B cell (primary cell): ENCODE data around the gene LUM. TPM values are rescaled to one million over a fixed set of nuclear protein-coding genes. Genes with fewer than 3 reads are reported as not detected.

Experiments used
- ATAC-seq: fragments of 200-7000 bp; cut with Tn5 transposase; one replicate; pipeline ENCODE4 v1.10.0; 2021; ENCODE audit warnings: low read depth, mild to moderate bottlenecking, moderate number of reproducible peaks, moderate library complexity
- CTCF ChIA-PET: fragments of 350-600 bp; sonication (Branson Sonifier 250); formaldehyde crosslinking; loops from one replicate; lab custom pipeline; 2021; ENCODE audit warnings: antibody characterized with exemption, inconsistent platforms; lab: Charles Lee
- POLR2A ChIA-PET: fragments of 350-600 bp; sonication (Branson Sonifier 250); formaldehyde crosslinking; loops from one replicate; lab custom pipeline; 2021; ENCODE audit warnings: antibody characterized with exemption; lab: Charles Lee
- DNase-seq: peaks from one replicate; pipeline ENCODE4 v3.0.0; 2013
- H2AFZ ChIP-seq: 2 replicates; pipeline ENCODE4 v1.6.1; 2012; ENCODE audit warnings: mild to moderate bottlenecking, low read depth, low read length; ENCODE audit not compliant: insufficient read depth, poor library complexity, severe bottlenecking
- H3K27ac ChIP-seq, 2 donors: 1 replicate in 1 of 2; 2 replicates in 1 of 2; pipeline ENCODE4 v1.5.1; 2012 to 2013; ENCODE audit warnings: low read length in 2 of 2, mild to moderate bottlenecking in 2 of 2, moderate library complexity in 1 of 2
- H3K27me3 ChIP-seq, 4 experiments: fragments of 200-600 bp in 1 of 4; sonication (generic) in 1 of 4; replicated peaks in 1 of 4; 1 replicate in 2 of 4; 2 replicates in 2 of 4; pipeline versions ENCODE4 v1.6.1 to v1.7.0; 2013 to 2016; ENCODE audit warnings: low read length in 3 of 4, mild to moderate bottlenecking in 2 of 4, mixed read lengths in 1 of 4, moderate library complexity in 1 of 4; ENCODE audit not compliant: insufficient read depth in 4 of 4, control insufficient read depth in 3 of 4; ENCODE audit errors: control extremely low read depth in 1 of 4
- H3K36me3 ChIP-seq, 2 experiments: replicated peaks in 1 of 2; 1 replicate in 1 of 2; 2 replicates in 1 of 2; pipeline versions ENCODE4 v1.6.1 to v1.7.1; 2013; ENCODE audit warnings: low read length in 1 of 2; ENCODE audit not compliant: insufficient read depth in 2 of 2, control insufficient read depth in 1 of 2; ENCODE audit errors: control extremely low read depth in 1 of 2, extremely low read depth in 1 of 2
- H3K4me1 ChIP-seq, 2 donors: fragments of 200-600 bp in 1 of 2; sonication (generic) in 1 of 2; 1 replicate in 1 of 2; 2 replicates in 1 of 2; pipeline versions ENCODE4 v1.5.1 to v1.6.1; 2013 to 2017; ENCODE audit warnings: low read length in 2 of 2; ENCODE audit not compliant: control insufficient read depth in 2 of 2, insufficient read depth in 2 of 2
- H3K4me2 ChIP-seq: replicated peaks from 2 replicates; pipeline ENCODE3; 2012; ENCODE audit warnings: mild to moderate bottlenecking, low read depth, low read length; ENCODE audit not compliant: poor library complexity, severe bottlenecking
- H3K4me3 ChIP-seq, 5 experiments: fragments of 200-600 bp in 1 of 5; sonication (generic) in 1 of 5; 1 replicate in 3 of 5; 2 replicates in 2 of 5; pipeline versions ENCODE4 v1.5.1 to v1.7.0; 2011 to 2016; ENCODE audit warnings: low read length in 4 of 5, mild to moderate bottlenecking in 4 of 5, low read depth in 2 of 5, control low read depth in 1 of 5, moderate library complexity in 1 of 5; ENCODE audit not compliant: insufficient read depth in 1 of 5; ENCODE audit errors: control extremely low read depth in 1 of 5, extremely low read depth in 1 of 5
- H3K79me2 ChIP-seq: fragments of 200-600 bp; sonication (generic); one replicate; pipeline ENCODE4 v1.6.0; 2016; ENCODE audit warnings: low read length; ENCODE audit not compliant: control insufficient read depth, insufficient read depth
- H3K9ac ChIP-seq: fragments of 200-600 bp; sonication (generic); 2 replicates; pipeline ENCODE4 v1.6.1; 2017; ENCODE audit warnings: mild to moderate bottlenecking, low read length, moderate library complexity
- H3K9me3 ChIP-seq, 3 donors: one replicate each; pipeline versions ENCODE4 v1.6.1 to v1.7.1; 2013; ENCODE audit warnings: low read length in 2 of 3; ENCODE audit not compliant: control insufficient read depth in 2 of 3, insufficient read depth in 1 of 3; ENCODE audit errors: control extremely low read depth in 1 of 3
- H4K20me1 ChIP-seq: 2 replicates; pipeline ENCODE4 v1.6.0; 2012; ENCODE audit warnings: mild to moderate bottlenecking, low read length; ENCODE audit not compliant: insufficient read depth, control insufficient read depth, poor library complexity, severe bottlenecking
- H3K27ac Mint-ChIP-seq: one replicate; pipeline ENCODE4 v1.8.0; 2021; ENCODE audit warnings: mixed read lengths
- H3K27me3 Mint-ChIP-seq: one replicate; pipeline ENCODE4 v1.8.0; 2021; ENCODE audit warnings: mixed read lengths
- H3K4me1 Mint-ChIP-seq: one replicate; pipeline ENCODE4 v1.8.0; 2021; ENCODE audit warnings: mixed read lengths
- H3K4me3 Mint-ChIP-seq: one replicate; pipeline ENCODE4 v1.8.0; 2021; ENCODE audit warnings: mixed read lengths
- H3K9me3 Mint-ChIP-seq: one replicate; pipeline ENCODE4 v1.8.0; 2022; ENCODE audit warnings: mixed read lengths; ENCODE audit not compliant: insufficient read depth
- EZH2 ChIP-seq: IDR thresholded peaks from 2 replicates; pipeline ENCODE4 v1.6.1; 2012; ENCODE audit warnings: borderline replicate concordance, low read depth, mild to moderate bottlenecking, moderate library complexity, low read length; ENCODE audit not compliant: insufficient read depth, poor library complexity, severe bottlenecking
- WGBS: methylation state at CpG from one replicate; pipeline ENCODE4 v1.1.5; 2013; ENCODE audit warnings: missing lambda C conversion rate; ENCODE audit not compliant: insufficient coverage; 5-methylcytosine and 5-hydroxymethylcytosine counted together
- intact Hi-C: fragments of 100-400 bp; cut with micrococcal nuclease; formaldehyde crosslinking; loops from one replicate; pipeline ENCODE4 v1.10.0; 2022
- polyA plus RNA-seq: library from polyadenylated mRNA; depleted of rRNA; stranded (reverse); fragments of >200 nt; gene quantifications from 2 replicates; pipeline ENCODE4 v1.2.3, GENCODE V29; 2012
- total RNA-seq, 2 donors: library from RNA; stranded (reverse); fragments of 120-200 nt in 1 of 2; gene quantifications; 1 replicate in 1 of 2; 2 replicates in 1 of 2; pipeline versions ENCODE4 v1.2.3 to v1.2.4, GENCODE V29; 2013 to 2022
- TF ChIP-seq, protein P1 (sequence below): fragments of 200-600 bp; IDR thresholded peaks from one replicate; pipeline ENCODE4 v1.8.0; 2022; ENCODE audit warnings: antibody characterized with exemption, mild to moderate bottlenecking

Gene LUM
- total and polyA plus RNA-seq, 2 donors (not counting 1 experiment from before 2014, with no cell fraction given), result not detected

DNA sequence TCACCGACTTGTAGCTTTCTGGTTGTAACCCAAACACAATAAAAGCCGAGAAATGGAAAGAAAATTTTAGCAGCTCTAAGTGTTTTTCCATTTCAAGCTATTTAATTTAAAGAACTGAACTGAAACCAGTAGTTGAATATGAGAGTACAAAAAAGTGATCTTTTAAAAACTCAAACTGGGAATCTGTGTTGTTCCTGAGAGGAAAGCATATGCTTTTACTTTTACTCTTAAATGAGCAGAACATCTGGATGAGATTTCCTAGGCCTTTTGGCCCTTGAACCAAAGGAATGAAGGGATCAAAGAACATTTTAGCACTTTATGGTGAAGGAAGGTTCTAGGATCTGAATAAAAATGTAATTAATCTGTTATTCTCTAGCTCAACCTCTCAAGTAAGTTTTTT is 54.8 kb downstream of the LUM start:
- H2AFZ ChIP-seq, result no peak overlapping the region
- H3K9me3 ChIP-seq, result no peaks in the 10 kb centered on the region
- CTCF ChIA-PET, result no interaction called here
- H3K36me3 ChIP-seq, result no peaks in the 10 kb centered on the region
- 100% methylated on average over 1 of the region's 2 CpGs for WGBS
- H3K79me2 ChIP-seq, result no peaks in the 10 kb centered on the region
- Mint-ChIP-seq H3K4me1 (no peaks in the 10 kb centered on the region), H3K27me3 (peaks cover 3% of the 10 kb centered on the region), H3K9me3 (no peaks in the 10 kb centered on the region), H3K4me3 (no peak overlapping the region), H3K27ac (no peak overlapping the region)
- no peak overlapping the region for H3K9ac ChIP-seq
- DNase-seq (no peak), ATAC-seq (no peak)
- intact Hi-C loops, result no loop called here
- no peaks in the 10 kb centered on the region for H4K20me1 ChIP-seq
- no peaks in the 10 kb centered on the region for H3K27me3 ChIP-seq
- POLR2A ChIA-PET, result no interaction called here
- no peak overlapping the region for H3K27ac ChIP-seq
- TF ChIP-seq, protein P1, sequence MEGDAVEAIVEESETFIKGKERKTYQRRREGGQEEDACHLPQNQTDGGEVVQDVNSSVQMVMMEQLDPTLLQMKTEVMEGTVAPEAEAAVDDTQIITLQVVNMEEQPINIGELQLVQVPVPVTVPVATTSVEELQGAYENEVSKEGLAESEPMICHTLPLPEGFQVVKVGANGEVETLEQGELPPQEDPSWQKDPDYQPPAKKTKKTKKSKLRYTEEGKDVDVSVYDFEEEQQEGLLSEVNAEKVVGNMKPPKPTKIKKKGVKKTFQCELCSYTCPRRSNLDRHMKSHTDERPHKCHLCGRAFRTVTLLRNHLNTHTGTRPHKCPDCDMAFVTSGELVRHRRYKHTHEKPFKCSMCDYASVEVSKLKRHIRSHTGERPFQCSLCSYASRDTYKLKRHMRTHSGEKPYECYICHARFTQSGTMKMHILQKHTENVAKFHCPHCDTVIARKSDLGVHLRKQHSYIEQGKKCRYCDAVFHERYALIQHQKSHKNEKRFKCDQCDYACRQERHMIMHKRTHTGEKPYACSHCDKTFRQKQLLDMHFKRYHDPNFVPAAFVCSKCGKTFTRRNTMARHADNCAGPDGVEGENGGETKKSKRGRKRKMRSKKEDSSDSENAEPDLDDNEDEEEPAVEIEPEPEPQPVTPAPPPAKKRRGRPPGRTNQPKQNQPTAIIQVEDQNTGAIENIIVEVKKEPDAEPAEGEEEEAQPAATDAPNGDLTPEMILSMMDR, result no peak
- TF ChIP-seq EZH2, result no peak
- no peak overlapping the region for H3K4me3 ChIP-seq
- no peaks in the 10 kb centered on the region for H3K4me1 ChIP-seq
- no peak overlapping the region for H3K4me2 ChIP-seq

DNA sequence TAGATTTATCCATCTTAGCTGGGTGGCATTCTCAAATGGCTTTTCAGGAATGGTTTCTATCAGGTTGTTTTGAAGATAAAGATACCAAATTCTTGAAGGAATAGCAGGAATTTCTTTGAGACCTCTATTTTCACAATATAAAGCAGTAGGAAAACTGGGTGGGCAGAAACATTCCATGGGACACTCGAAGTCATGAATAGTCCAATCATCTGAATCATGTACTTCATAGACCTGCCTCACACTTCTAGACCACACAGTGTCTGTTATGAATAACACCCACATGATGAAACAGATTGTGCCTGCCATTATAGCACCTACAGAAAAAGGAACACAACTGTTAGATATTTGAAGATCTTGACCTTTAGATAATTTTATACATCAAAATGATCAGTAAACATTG is 55.3 kb downstream of the LUM start:
- Histone ChIP-seq H3K4me3 (no peak overlapping the region), H3K9ac (no peak overlapping the region), H3K36me3 (no peaks in the 10 kb centered on the region), H4K20me1 (no peaks in the 10 kb centered on the region), H3K79me2 (no peaks in the 10 kb centered on the region), H3K27ac (no peak overlapping the region), H2AFZ (no peak overlapping the region), H3K27me3 (no peaks in the 10 kb centered on the region), H3K4me1 (no peaks in the 10 kb centered on the region), H3K9me3 (no peaks in the 10 kb centered on the region), H3K4me2 (no peak overlapping the region)
- Mint-ChIP-seq H3K9me3 (no peaks in the 10 kb centered on the region), H3K27ac (no peak overlapping the region), H3K27me3 (peaks cover 7% of the 10 kb centered on the region), H3K4me3 (no peak overlapping the region), H3K4me1 (no peaks in the 10 kb centered on the region)
- TF ChIP-seq, protein P1, result no peak
- no peak for TF ChIP-seq EZH2
- DNase-seq, result no peak
- no CpG with 5 or more reads among the region's 1 CpG for WGBS
- intact Hi-C loops, result no loop called here
- ChIA-PET POLR2A (no interaction called here), CTCF (no interaction called here)
- no peak for ATAC-seq
